Psoas muscle (tissue), 8 donors: Measurements from ENCODE around the gene ABI2. TPM values are rescaled to one million over a fixed set of nuclear protein-coding genes. Genes with fewer than 3 reads are reported as not detected.

ENCODE experiments used
- ATAC-seq, 4 donors: fragments of 200-7000 bp; cut with Tn5 transposase; one replicate each; pipeline ENCODE4 v1.9.1; 2020; ENCODE audit warnings: moderate library complexity in 3 of 4, mild to moderate bottlenecking in 2 of 4
- DNase-seq, 2 donors: peaks; one replicate each; pipeline ENCODE4 v3.0.0-alpha.2; 2020
- H3K27ac ChIP-seq: fragments of 200-600 bp; one replicate; pipeline ENCODE4 v1.8.0; 2022
- H3K27me3 ChIP-seq, 3 donors: fragments of 200-600 bp in 1 of 3; one replicate each; pipeline versions ENCODE4 v1.6.1 to v1.8.0; 2013 to 2022; ENCODE audit warnings: low read length in 2 of 3, mild to moderate bottlenecking in 2 of 3, moderate library complexity in 1 of 3; ENCODE audit not compliant: insufficient read depth in 3 of 3
- H3K36me3 ChIP-seq, 2 donors: fragments of 200-600 bp in 1 of 2; one replicate each; pipeline versions ENCODE4 v1.6.1 to v1.8.0; 2013 to 2022; ENCODE audit warnings: low read depth in 1 of 2, mild to moderate bottlenecking in 1 of 2, moderate library complexity in 1 of 2; ENCODE audit not compliant: insufficient read depth in 1 of 2
- H3K4me1 ChIP-seq: fragments of 200-600 bp; one replicate; pipeline ENCODE4 v1.8.0; 2022
- H3K4me3 ChIP-seq: fragments of 200-600 bp; one replicate; pipeline ENCODE4 v1.8.0; 2022; ENCODE audit warnings: mild to moderate bottlenecking
- H3K9me3 ChIP-seq: fragments of 200-600 bp; one replicate; pipeline ENCODE4 v1.8.0; 2022
- WGBS, 3 donors: extraction: QIAGEN DNeasy Blood & Tissue Kit; methylation state at CpG; one replicate each; pipeline versions ENCODE4 v1.1.6 to v1.1.7; 2013; 5-methylcytosine and 5-hydroxymethylcytosine counted together
- intact Hi-C, 2 donors: fragments of 100-400 bp; cut with DNase I; formaldehyde crosslinking; loops; one replicate each; pipeline versions ENCODE4 v1.11.0 to v1.14.2; 2022
- long read RNA-seq, 2 donors: library from polyadenylated mRNA; unstranded; transcript quantifications; one replicate each; pipeline ENCODE4 v2.0.0, GENCODE V29; 2021
- polyA plus RNA-seq, 3 donors: library from polyadenylated mRNA; stranded (reverse); fragments of 200-250 nt; gene quantifications; one replicate each; pipeline ENCODE4 v1.2.3, GENCODE V29; 2013
- total RNA-seq, 4 donors: library from RNA; stranded (reverse); fragmentation: NEBNext Ultra II Directional in 2 of 4; extraction: Animal tissue kit (Norgen Biotek cat#: 25700) in 2 of 4; gene quantifications; one replicate each; pipeline versions ENCODE4 v1.2.1 to v1.2.4, GENCODE V29; 2021 to 2023
- TF ChIP-seq, protein P1 (sequence below): fragments of 200-600 bp; IDR thresholded peaks from one replicate; pipeline ENCODE4 v1.8.0; 2022; ENCODE audit warnings: antibody characterized with exemption
- donor health status: healthy with polysubstance abuse.
- donor health status: DM: no; HTN: no; CAD: no; lungs with moderate emphysema.
- donor health status: Bipolar disorder and iron deficiency.
- donor health status: healthy.
- donor health status: DM: yes; HTN: yes; CAD: no.
- donor health status: DM: no; HTN: no; CAD: no.
- donor health status: DM: no; HTN: no; CAD: no.
- donor health status: DM: yes; HTN: yes; CAD: no.

The ABI2 gene
- total RNA-seq (10 to 100 TPM; 12.9 to 16.9 (median 15.1) TPM), polyA plus RNA-seq (10 to 100 TPM in 1 of 3 donors, 1 to 10 TPM in 2; 7.5 to 12.0 (median 8.7) TPM)
- long read RNA-seq, donor 1, partial matches to known transcripts = 1 of 6 reads
- long read RNA-seq, donor 1, other reads (novel, unspliced or antisense) = 5 of 6 reads
- long read RNA-seq, donor 2, full-length matches to known transcripts = 2 of 20 reads
- long read RNA-seq, donor 2, partial matches to known transcripts = 2 of 20 reads
- long read RNA-seq, donor 2, other reads (novel, unspliced or antisense) = 16 of 20 reads

DNA sequence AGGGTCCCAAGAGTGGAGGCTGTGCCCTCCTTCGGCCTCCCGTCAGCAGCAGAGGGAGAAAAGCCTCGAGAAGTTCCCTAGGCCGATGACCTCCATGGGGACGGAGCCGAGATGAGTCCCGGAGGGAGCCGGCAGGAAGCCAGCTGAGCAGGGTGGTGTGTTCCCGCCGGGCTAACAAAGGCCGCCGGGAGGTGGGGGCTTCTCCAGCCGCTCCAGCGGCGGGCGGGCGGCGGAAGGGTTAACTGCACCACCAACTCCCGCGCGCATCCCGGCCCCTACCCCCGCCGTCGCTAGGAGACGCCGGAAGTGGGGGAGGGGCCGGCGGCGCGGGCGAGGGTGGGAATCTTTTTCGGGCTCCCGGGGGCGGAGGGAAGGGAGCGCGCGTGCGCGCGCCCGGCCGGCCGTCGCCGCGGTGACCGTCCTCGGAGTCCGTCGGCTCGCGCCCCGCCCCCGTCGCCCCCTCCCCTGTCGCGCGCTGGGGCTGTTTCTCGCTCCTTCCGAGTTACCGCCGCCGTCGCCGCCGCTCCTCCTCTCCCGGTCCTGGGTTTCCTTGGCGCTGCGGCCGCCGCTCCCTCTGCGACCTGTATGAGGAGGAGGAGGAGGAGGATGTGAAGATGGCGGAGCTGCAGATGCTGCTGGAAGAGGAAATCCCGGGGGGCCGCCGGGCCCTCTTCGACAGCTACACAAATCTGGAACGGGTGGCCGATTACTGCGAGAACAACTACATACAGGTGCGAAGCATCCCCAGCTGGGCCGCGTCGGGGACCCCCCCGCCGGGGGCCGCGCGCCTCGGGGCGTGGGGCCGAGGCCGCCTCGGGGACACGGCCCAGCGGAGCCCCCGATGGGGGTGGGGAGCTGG, at the start of gene ABI2:
TSS of gene ABI2 (plus strand) at position 494 of the 859 bp plus-strand sequence. CDS start at position 615, 121 bp downstream.
- TF ChIP-seq, protein P1, sequence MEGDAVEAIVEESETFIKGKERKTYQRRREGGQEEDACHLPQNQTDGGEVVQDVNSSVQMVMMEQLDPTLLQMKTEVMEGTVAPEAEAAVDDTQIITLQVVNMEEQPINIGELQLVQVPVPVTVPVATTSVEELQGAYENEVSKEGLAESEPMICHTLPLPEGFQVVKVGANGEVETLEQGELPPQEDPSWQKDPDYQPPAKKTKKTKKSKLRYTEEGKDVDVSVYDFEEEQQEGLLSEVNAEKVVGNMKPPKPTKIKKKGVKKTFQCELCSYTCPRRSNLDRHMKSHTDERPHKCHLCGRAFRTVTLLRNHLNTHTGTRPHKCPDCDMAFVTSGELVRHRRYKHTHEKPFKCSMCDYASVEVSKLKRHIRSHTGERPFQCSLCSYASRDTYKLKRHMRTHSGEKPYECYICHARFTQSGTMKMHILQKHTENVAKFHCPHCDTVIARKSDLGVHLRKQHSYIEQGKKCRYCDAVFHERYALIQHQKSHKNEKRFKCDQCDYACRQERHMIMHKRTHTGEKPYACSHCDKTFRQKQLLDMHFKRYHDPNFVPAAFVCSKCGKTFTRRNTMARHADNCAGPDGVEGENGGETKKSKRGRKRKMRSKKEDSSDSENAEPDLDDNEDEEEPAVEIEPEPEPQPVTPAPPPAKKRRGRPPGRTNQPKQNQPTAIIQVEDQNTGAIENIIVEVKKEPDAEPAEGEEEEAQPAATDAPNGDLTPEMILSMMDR = no peak
- intact Hi-C loops = loop anchor here in 1 of 2 donors (10.0 kb wide), 1 partner anchor 753 kb away; no protein-coding TSS in a partner anchor
- Histone ChIP-seq H3K27ac (peak within 1 kb of the TSS; percentile 62), H3K9me3 (no peaks in the 10 kb centered on the region), H3K27me3 (no peaks in the 10 kb centered on the region), H3K36me3 (no peaks in the 10 kb centered on the region), H3K4me3 (peak within 1 kb of the TSS; percentile 98), H3K4me1 (peaks cover 4% of the 10 kb centered on the region)
- DNase-seq (peak; percentile 88 to 91), ATAC-seq (peak; percentile 90 to 98 (median 96))
- WGBS, 3 donors = 0 to 1% (median 0%) methylated on average over 52 to 98 of the region's 98 CpGs

DNA sequence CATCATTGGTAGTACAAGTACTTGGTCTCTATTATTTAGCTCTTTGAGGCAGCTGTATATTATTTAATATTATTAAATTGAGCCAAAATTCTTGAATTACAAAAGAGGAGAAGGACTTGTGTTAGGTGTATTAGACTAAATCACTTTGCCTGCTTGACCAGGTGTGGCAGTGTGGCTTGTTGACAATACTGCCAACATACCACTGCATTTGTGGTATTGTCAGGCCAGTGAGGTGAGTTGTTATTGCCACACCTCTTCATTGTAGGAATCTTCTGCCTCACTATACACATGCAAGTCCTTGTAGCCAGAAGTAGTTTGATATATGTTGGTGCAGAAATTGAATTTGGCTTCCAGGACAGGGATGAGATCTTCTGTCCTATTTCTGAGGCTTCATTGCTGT, 48.9 kb upstream of the ABI2 start:
- no peak for ATAC-seq
- TF ChIP-seq, protein P1 = no peak
- Histone ChIP-seq H3K4me3 (no peak overlapping the region), H3K36me3 (peaks cover 7 to 94% of the 10 kb centered on the region in 2 donors), H3K27me3 (no peaks in the 10 kb centered on the region), H3K4me1 (no peaks in the 10 kb centered on the region), H3K9me3 (no peaks in the 10 kb centered on the region), H3K27ac (no peak overlapping the region)
- intact Hi-C loops = no loop called here
- DNase-seq = no peak

DNA sequence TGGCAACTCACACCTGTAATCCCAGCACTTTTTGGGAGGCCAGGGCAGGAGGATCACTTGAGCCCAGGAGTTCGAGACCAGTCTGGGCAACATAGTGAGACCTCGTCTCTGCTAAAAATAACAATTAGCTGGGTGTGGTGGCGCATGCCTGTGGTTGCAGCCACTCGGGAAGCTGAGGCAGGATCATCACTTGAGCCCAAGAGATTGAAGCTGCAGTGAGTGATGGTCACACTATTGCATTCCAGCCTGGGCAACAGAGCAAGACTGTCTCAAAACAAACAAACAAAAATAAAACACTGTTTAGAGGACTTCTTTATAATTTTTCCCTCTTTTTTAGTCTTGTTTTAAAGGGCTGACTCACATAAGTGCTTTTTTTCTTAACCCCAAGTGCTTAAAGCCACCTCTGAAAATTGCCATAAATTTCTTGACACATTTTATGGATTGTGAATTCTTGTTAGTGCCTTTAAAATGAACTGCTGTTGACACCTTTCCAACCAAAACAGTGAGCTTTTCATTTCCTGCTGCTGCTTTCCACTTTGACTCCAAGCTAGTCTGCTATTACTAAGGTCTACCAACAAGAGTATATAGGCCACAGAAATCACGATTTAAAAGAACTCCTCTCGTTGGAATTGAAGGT, 47.6 kb upstream of the ABI2 start:
- intact Hi-C loops = no loop called here
- DNase-seq (no peak), ATAC-seq (no peak)
- H3K27ac ChIP-seq = no peak overlapping the region
- H3K4me1 ChIP-seq = no peaks in the 10 kb centered on the region
- peaks cover 7 to 94% of the 10 kb centered on the region in 2 donors for H3K36me3 ChIP-seq
- no peaks in the 10 kb centered on the region for H3K27me3 ChIP-seq
- no peaks in the 10 kb centered on the region for H3K9me3 ChIP-seq
- TF ChIP-seq, protein P1 = no peak
- no peak overlapping the region for H3K4me3 ChIP-seq
- WGBS, 3 donors = 81 to 85% (median 84%) methylated on average over 6 of the region's 6 CpGs

DNA sequence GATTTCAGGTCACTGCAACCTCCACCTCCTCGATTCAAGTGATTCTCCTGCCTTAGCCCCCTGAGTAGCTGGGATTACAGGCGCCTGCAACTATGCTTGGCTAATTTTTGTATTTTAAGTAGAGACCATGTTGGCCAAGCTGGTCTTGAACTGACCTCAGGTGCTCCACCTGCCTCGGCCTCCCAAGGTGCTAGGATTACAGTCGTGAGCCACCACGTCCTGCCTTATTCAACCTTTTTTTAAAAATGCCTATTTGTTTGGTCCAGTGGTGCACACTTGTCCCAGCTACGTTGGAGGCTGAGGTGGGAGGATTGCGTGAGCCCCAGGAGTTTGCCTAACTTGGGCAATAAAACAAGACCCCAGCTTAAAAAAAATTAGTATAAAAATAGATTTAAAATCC, 46.1 kb upstream of the ABI2 start:
- Histone ChIP-seq H3K27me3 (no peaks in the 10 kb centered on the region), H3K9me3 (no peaks in the 10 kb centered on the region), H3K36me3 (peaks cover 7 to 98% of the 10 kb centered on the region in 2 donors), H3K27ac (no peak overlapping the region), H3K4me3 (no peak overlapping the region), H3K4me1 (no peaks in the 10 kb centered on the region)
- no peak for DNase-seq
- 95 to 96% (median 96%) methylated on average over 7 of the region's 7 CpGs for WGBS, 3 donors
- TF ChIP-seq, protein P1 = no peak
- intact Hi-C loops = no loop called here
- no peak for ATAC-seq
